Muscle of leg (tissue), 11 donors: Measurements from ENCODE around the gene TM9SF4. TPM values are rescaled to one million over a fixed set of nuclear protein-coding genes. Genes with fewer than 3 reads are reported as not detected.

Experiments used
- DNase-seq: peaks from one replicate; pipeline ENCODE4 v3.0.0; 2013
- H3K27ac ChIP-seq: one replicate; pipeline ENCODE4 v1.5.1; 2013; ENCODE audit warnings: mild to moderate bottlenecking, low read length, control low read depth
- H3K27me3 ChIP-seq: one replicate; pipeline ENCODE4 v1.6.1; 2013; ENCODE audit warnings: low read length; ENCODE audit not compliant: control insufficient read depth, insufficient read depth
- H3K36me3 ChIP-seq: one replicate; pipeline ENCODE4 v1.6.1; 2013; ENCODE audit warnings: low read length; ENCODE audit not compliant: control insufficient read depth, insufficient read depth
- H3K4me1 ChIP-seq: one replicate; pipeline ENCODE4 v1.6.1; 2013; ENCODE audit warnings: low read length; ENCODE audit not compliant: control insufficient read depth, insufficient read depth
- H3K4me3 ChIP-seq: one replicate; pipeline ENCODE4 v1.5.1; 2013; ENCODE audit warnings: low read length, control low read depth
- H3K9me3 ChIP-seq: replicated peaks from 2 replicates; pipeline ENCODE4 v1.6.1; 2013; ENCODE audit warnings: low read depth, low read length; ENCODE audit not compliant: control insufficient read depth
- WGBS: methylation state at CpG from one replicate; pipeline ENCODE4 v1.1.5; 2013; ENCODE audit warnings: missing lambda C conversion rate; ENCODE audit not compliant: insufficient coverage; 5-methylcytosine and 5-hydroxymethylcytosine counted together
- polyA plus RNA-seq, 8 donors: library from polyadenylated mRNA; unstranded; fragments of 120-200 nt; gene quantifications; one replicate each; pipeline versions ENCODE4 v1.2.1 to v1.2.3, GENCODE V29; 2013; ENCODE audit warnings: inconsistent platforms in 1 of 8, low replicate concordance in 1 of 8; ENCODE audit not compliant: insufficient read length in 8 of 8, insufficient read depth in 1 of 8
- total RNA-seq: library from RNA; stranded (reverse); fragments of 120-200 nt; gene quantifications from one replicate; pipeline ENCODE4 v1.2.4, GENCODE V29; 2013

TM9SF4 gene
- total and polyA plus RNA-seq, 9 donors = 25.7 to 55.4 (median 43.9) TPM

DNA sequence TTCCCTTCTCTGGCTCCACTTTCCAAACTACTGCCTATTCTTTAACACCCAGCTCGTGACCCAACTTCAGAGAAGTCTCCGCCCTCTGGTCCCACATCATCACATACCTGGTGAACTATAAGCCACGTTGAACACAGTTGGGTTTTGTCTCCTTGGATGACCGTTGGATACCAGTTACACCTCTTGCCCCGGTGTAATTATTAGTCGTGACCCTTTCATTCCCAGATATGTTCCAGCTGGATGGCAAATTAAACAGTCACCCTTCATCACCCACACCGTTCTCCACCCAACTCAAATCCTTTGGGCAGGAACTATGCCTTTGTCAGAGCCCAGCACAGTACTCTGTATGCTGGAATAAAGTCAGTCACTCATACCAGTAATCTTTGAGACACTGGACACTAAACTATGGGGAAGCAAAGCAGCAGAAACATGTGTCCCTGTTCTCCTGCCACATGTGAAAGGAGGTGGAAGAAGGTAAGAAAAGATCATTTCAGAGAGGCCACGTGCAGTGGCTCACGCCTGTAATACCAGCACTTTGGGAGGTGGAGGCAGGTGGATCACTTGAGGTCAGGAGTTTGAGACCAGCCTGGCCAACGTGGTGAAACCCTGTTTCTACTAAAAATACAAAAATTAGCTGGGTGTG, 75.6 kb downstream of the TM9SF4 start:
- Histone ChIP-seq H3K4me1 (peaks cover 17% of the 10 kb centered on the region), H3K27me3 (no peaks in the 10 kb centered on the region), H3K9me3 (no peaks in the 10 kb centered on the region), H3K4me3 (no peak overlapping the region), H3K36me3 (peaks cover 6% of the 10 kb centered on the region), H3K27ac (no peak overlapping the region)
- WGBS = 68% methylated on average over 7 of the region's 10 CpGs
- no peak for DNase-seq

DNA sequence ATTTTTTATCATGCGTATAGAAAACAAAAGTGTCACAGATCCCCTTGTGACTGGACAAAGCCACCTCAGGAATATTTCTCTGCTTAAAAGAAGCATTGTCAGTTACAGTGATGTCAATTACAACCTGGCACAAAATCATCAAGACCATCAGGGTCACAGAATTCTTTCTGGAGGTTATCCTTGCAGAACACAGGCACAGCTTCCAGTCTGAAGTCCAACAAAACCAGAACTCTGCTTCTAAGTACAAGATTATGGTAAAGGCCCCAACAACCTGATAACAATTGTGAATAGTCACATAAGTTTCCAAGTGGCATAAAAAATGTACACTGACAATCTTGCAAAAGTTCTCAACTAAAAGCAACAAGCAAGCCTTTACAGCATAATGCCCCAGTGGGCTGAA, 77.0 kb downstream of the TM9SF4 start:
- no peak for DNase-seq
- Histone ChIP-seq H3K27me3 (no peaks in the 10 kb centered on the region), H3K4me1 (peaks cover 25% of the 10 kb centered on the region), H3K9me3 (no peaks in the 10 kb centered on the region), H3K4me3 (no peak overlapping the region), H3K36me3 (peaks cover 6% of the 10 kb centered on the region), H3K27ac (no peak overlapping the region)
- no CpG with 5 or more reads among the region's 1 CpG for WGBS

GRCh38 chr20:32188376-32189122, 79.0 kb downstream of the TM9SF4 start:
- H3K4me1 ChIP-seq = peaks cover 25% of the 10 kb centered on the region
- H3K9me3 ChIP-seq = no peaks in the 10 kb centered on the region
- 93% methylated on average over 17 of the region's 17 CpGs for WGBS
- H3K4me3 ChIP-seq = no peak overlapping the region
- no peaks in the 10 kb centered on the region for H3K27me3 ChIP-seq
- H3K27ac ChIP-seq = no peak overlapping the region
- peaks cover 13% of the 10 kb centered on the region for H3K36me3 ChIP-seq
- DNase-seq = no peak

DNA sequence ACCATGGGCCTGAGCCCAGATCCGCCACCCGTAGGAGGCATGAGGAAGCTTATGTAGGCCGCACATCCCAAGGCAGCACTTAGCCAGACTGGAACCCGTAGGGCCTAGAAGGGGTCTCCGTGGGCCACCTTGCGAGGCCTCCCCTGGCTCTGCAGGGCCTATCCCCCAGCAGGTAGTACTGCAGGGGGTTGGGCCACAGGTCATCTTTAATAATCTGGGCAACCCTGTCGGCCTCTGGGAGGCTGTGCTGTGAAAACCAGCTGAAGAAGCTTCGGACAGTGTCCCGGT, 79.6 kb downstream of the TM9SF4 start:
- H3K4me3 ChIP-seq = peak overlapping the region; percentile 74
- peaks cover 15% of the 10 kb centered on the region for H3K36me3 ChIP-seq
- H3K9me3 ChIP-seq = no peaks in the 10 kb centered on the region
- H3K27me3 ChIP-seq = no peaks in the 10 kb centered on the region
- H3K4me1 ChIP-seq = peaks cover 25% of the 10 kb centered on the region
- WGBS = 97% methylated on average over 6 of the region's 9 CpGs
- no peak for DNase-seq
- no peak overlapping the region for H3K27ac ChIP-seq

DNA sequence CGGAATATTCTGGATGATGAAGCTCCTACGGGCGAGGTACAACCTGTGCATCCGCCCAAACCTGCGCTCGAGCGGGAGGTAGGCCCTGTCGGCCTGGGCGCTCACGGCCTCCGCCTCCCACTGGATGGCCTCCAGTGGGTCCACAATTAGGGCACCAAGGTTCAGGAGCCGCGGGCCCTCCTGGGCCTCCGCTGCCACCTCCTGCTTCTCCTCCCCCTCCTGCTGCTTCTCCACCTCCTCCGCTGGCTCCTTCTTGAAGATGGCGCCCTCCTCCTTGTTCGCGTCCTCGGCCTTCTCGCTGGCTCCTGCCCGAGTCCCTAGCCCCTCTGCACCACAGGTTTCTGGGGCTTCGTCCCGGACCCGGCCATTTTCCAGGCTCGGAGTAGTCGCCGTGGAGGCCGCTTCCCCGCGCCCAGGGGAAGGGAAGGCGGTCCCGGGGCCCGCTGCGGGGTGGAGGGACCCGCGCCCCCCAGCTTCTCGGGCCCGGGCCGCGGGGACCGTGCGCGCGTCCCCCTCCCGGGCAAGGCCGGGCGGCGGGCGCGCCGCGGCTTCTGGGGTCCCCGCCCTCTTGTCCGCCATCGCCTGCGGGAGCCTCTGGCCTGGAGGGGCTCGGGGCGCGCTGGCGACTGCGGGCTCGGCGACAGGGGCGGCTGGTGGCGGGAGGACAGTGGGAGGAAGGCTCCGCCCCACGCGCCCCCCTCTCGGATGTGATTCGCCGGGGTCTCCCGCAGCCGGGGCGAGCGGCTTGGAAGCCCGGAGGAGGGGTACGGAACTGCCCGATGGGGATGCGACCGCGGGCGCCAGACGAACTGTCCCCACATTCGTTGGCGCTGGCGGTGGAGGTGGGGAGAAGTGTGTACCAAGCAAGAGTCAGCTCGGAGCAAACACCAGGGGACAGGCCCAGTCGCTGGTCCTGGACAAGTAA, 80.4 kb downstream of the TM9SF4 start:
- H3K4me3 ChIP-seq = peak overlapping the region; percentile 74

DNA sequence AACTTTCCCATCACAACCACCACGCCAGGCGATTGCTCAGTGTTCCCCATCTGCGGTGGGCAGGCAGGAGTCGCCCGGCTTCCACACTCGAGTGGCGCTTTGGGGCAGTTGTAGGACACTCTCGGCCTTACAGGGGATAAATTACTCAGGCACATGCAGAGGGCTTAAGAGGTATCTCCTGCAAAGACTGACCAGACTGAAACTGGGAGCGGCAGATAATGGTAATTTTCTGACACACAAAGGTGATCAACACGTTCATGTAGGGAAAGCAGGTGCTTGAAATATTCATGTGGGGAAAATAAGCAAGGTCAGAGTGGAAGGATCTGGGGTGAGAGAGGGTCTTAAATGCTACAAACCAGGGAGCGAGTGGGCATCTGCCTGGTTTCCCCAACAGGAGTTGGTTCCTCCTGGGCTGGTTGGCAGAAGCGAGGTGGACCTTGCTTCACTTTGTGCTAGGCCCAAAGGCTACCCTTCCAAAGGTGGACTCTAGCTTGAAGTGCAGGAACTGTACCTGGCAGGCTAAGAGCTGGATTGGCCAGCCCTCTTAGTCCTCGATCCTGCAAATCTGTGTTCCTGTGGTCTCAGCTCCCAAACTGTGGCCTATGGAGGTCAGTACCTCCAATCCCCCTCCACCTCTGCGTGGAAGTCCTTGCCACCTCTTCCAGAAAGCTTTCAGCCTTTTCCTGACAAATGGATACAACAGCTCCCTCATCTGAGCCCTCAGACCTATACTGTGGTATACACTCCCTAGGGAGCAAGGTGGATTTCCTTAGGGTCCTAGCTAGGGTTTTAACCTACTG, 81.3 kb downstream of the TM9SF4 start:
- Histone ChIP-seq H3K9me3 (no peaks in the 10 kb centered on the region), H3K4me1 (peaks cover 25% of the 10 kb centered on the region), H3K27ac (peak overlapping the region; percentile 35), H3K27me3 (no peaks in the 10 kb centered on the region), H3K36me3 (peaks cover 31% of the 10 kb centered on the region), H3K4me3 (peak overlapping the region; percentile 74)
- 24% methylated on average over 11 of the region's 14 CpGs for WGBS
- DNase-seq = no peak

More for the DNA sequence above, 80.4 kb downstream of the TM9SF4 start:
- peak overlapping the region; percentile 67 for H3K27ac ChIP-seq
- no peaks in the 10 kb centered on the region for H3K9me3 ChIP-seq
- peak; percentile 66 for DNase-seq
- no peaks in the 10 kb centered on the region for H3K27me3 ChIP-seq
- WGBS = 5% methylated on average over 74 of the region's 88 CpGs
- H3K36me3 ChIP-seq = peaks cover 23% of the 10 kb centered on the region
- peaks cover 25% of the 10 kb centered on the region for H3K4me1 ChIP-seq

GRCh38 chr20:32191422-32191821, 81.9 kb downstream of the TM9SF4 start:
- Histone ChIP-seq H3K36me3 (peaks cover 37% of the 10 kb centered on the region), H3K4me3 (no peak overlapping the region), H3K27ac (no peak overlapping the region), H3K4me1 (peaks cover 25% of the 10 kb centered on the region), H3K9me3 (no peaks in the 10 kb centered on the region), H3K27me3 (no peaks in the 10 kb centered on the region)
- no peak for DNase-seq
- WGBS = 70% methylated on average over 2 of the region's 3 CpGs

- H3K4me1 ChIP-seq = peaks cover 25% of the 10 kb centered on the region
- peaks cover 42% of the 10 kb centered on the region for H3K36me3 ChIP-seq
- no peaks in the 10 kb centered on the region for H3K27me3 ChIP-seq
- no peaks in the 10 kb centered on the region for H3K9me3 ChIP-seq
- no peak for DNase-seq
- H3K4me3 ChIP-seq = no peak overlapping the region
- H3K27ac ChIP-seq = no peak overlapping the region
Measured at GRCh38 chr20:32191873-32192272, 82.4 kb downstream of the TM9SF4 start.

DNA sequence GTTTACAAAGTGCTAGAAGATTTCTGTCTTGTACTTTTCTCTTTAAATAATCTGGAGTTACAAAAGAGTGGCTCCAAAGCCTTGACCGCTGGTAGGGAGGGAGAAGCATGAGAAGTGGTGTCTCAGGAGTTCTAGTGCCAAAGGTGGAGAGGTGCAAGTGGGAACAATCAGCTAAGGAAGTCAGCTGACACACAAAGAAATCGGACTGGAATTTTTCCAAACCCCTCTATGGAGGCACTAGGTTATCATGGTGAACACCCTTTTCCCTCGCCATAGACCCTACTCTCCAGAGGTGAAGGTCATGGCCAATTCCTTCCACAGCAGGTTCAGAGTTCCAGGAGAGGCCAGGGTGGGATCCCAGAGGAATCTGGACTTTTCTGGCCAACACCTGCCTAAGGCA, 83.2 kb downstream of the TM9SF4 start:
- no CpG with 5 or more reads among the region's 3 CpGs for WGBS
- no peaks in the 10 kb centered on the region for H3K27me3 ChIP-seq
- peaks cover 49% of the 10 kb centered on the region for H3K36me3 ChIP-seq
- H3K4me3 ChIP-seq = no peak overlapping the region
- H3K4me1 ChIP-seq = peaks cover 25% of the 10 kb centered on the region
- no peak for DNase-seq
- no peak overlapping the region for H3K27ac ChIP-seq
- H3K9me3 ChIP-seq = no peaks in the 10 kb centered on the region
